HG03139 (cell line): ENCODE results near the gene OR6C2.
"Not testable (repeated sequence)": the region's sequence is repeated elsewhere in the genome, so short reads cannot be mapped to it uniquely, and the experiment has no call there.

ENCODE experiments used
- ATAC-seq: cut with Tn5 transposase; IDR thresholded peaks from one replicate; pipeline ENCODE4 v1.9.1; 2021; ENCODE audit not compliant: unreplicated experiment

OR6C2 gene

DNA sequence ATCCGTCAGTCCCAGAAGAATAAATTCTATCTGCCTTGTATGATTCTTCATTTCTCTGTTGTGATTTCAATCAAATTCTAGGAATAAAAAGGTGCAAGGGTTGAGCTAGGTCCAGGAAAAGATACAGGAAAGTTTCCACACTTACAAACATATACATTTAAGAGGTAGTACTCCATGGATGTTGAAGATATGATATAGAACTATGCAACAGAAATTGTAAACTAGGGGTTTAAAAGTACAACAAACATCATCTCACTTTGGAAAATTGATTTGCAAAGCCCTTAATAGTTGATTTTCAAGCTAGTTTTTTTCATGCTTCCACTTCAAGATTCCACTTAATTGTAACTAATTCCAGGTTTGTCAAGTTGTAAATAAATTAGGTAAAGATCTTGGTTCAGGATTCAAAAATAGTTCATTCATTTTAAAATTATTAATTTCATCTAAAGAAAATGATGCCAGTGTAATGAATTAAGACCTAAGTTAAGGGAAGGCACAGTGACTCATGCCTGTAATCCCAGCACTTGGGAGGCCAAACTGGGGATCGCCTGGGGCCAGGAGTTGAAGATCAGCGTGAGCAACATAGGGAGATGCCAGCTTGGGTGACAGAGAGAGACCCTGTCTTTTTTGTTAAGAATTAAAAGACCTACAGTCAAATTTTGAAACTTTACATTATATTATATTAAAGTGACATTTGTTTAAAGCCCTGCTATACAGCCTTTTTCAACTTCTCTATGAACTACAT lies 26.4 kb downstream of the OR6C2 start, which contains the start of gene OR6C70:
Gene OR6C70 (minus strand): TSS at position 51 of the 742 bp plus-strand sequence. CDS start 0 bp downstream, at position 51.
- no peak for ATAC-seq

- ATAC-seq, result no peak
These were observed 28.4 kb downstream of the OR6C2 start for GRCh38 chr12:55472264-55472663.

- not testable (repeated sequence) for ATAC-seq
These were observed 35.3 kb downstream of the OR6C2 start for GRCh38 chr12:55479136-55479535.

DNA sequence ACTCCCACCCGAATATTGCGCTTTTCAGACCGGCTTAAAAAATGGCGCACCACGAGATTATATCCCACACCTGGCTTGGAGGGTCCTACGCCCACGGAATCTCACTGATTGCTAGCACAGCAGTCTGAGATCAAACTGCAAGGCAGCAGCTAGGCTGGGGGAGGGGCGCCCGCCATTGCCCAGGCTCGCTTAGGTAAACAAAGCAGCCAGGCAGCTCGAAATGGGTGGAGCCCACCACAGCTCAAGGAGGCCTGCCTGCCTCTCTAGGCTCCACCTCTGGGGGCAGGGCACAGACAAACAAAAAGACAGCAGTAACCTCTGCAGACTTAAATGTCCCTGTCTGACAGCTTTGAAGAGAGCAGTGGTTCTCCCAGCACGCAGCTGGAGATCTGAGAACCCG lies 40.4 kb downstream of the OR6C2 start:
- not testable (repeated sequence) for ATAC-seq

GRCh38 chr12:55492078-55492477 lies 48.2 kb downstream of the OR6C2 start, which contains the start of gene OR6C68:
OR6C68 (plus strand) TSS chr12:55492378; CDS start chr12:55492378, 0 bp downstream.
- ATAC-seq, result no peak

GRCh38 chr12:55495490-55495889 lies 51.6 kb downstream of the OR6C2 start:
- no peak for ATAC-seq

GRCh38 chr12:55499231-55499630 lies 55.4 kb downstream of the OR6C2 start:
- no peak for ATAC-seq

GRCh38 chr12:55499810-55500252 lies 56.0 kb downstream of the OR6C2 start:
- ATAC-seq, result no peak

DNA sequence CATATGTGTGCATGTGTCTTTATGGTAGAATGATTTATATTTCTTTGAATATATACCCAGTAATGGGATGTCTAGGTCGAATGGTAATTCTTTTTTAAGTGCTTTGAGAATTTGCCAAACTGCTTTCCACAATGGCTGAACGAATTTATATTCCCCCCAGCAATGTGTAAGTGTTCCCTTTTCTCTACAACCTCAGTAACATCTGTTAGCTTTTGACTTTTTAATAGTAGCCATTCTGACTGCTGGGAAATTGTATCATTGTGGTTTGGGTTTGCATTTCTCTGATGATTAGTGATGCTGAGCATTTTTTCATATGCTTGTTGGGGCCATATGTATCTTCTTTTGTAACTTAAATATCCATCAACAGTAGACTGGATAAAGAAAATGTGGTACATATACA lies 57.7 kb downstream of the OR6C2 start:
- ATAC-seq, result no peak
